Neuron (in vitro differentiated cells): Measurements from ENCODE around the gene KRTAP5-9.
"Not testable (repeated sequence)": the region's sequence is repeated elsewhere in the genome, so short reads cannot be mapped to it uniquely, and the experiment has no call there.

Experiments used
- H2AFZ ChIP-seq: one replicate; pipeline ENCODE4 v1.6.1; 2013; ENCODE audit warnings: low read depth, mild to moderate bottlenecking, inconsistent platforms, low read length, moderate library complexity
- H3K27me3 ChIP-seq: one replicate; pipeline ENCODE4 v1.6.1; 2013; ENCODE audit warnings: low read length; ENCODE audit not compliant: insufficient read depth
- H3K36me3 ChIP-seq: one replicate; pipeline ENCODE4 v1.6.1; 2013; ENCODE audit warnings: low read length; ENCODE audit not compliant: insufficient read depth
- H3K4me1 ChIP-seq: one replicate; pipeline ENCODE4 v1.6.1; 2013; ENCODE audit warnings: low read length; ENCODE audit not compliant: insufficient read depth
- H3K4me3 ChIP-seq: 2 replicates; pipeline ENCODE4 v1.5.1; 2013; ENCODE audit warnings: mild to moderate bottlenecking, low read length, moderate library complexity
- H3K9me3 ChIP-seq: one replicate; pipeline ENCODE4 v1.6.1; 2013; ENCODE audit warnings: low read length

The KRTAP5-9 gene

DNA sequence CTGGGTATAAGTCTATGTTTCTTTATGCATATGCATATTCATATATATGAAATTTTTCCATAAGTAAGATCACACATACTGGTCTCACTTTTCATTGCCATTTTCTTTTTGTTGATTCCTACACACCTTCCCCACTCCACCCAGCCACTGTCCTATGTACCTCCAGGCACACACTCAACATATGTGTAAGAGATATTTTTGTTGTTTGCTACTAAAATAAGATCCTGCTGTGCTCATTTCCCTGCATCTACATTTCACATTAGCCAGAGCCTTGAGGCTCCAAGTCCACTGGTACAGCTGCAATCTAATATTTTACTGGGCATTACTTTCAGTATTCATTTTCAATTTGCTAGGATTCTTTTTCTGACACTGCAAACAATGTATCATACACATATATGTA, 9.0 kb downstream of the KRTAP5-9 start:
- Histone ChIP-seq H3K4me1 (no peaks in the 10 kb centered on the region), H3K27me3 (no peaks in the 10 kb centered on the region), H3K36me3 (no peaks in the 10 kb centered on the region)

DNA sequence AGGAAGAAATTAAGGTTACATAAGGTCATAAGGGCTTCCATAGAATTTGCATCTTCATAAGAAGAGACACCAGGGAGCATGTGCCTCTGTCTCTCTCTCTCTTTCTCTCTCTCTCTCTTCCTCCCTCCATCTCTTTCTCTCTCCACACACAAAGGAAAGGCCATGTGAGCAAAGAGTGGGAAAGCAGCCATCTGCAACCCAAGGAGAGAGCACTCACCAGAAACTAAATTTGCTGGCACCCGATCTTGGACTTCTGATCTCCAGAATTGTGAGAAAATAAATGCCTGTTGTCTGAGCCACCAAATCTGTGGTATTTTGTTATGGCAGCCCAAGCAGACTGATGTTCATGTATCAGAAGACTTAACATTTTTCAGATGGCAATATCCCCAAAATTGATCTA, 10.8 kb downstream of the KRTAP5-9 start:
- H3K4me1 ChIP-seq: no peaks in the 10 kb centered on the region
- no peaks in the 10 kb centered on the region for H3K9me3 ChIP-seq
- H3K36me3 ChIP-seq: no peaks in the 10 kb centered on the region
- no peak overlapping the region for H3K4me3 ChIP-seq
- H3K27me3 ChIP-seq: no peaks in the 10 kb centered on the region
- H2AFZ ChIP-seq: no peak overlapping the region

More for the DNA sequence above, 9.0 kb downstream of the KRTAP5-9 start:
- H3K9me3 ChIP-seq: no peaks in the 10 kb centered on the region
- H2AFZ ChIP-seq: no peak overlapping the region
- H3K4me3 ChIP-seq: no peak overlapping the region

DNA sequence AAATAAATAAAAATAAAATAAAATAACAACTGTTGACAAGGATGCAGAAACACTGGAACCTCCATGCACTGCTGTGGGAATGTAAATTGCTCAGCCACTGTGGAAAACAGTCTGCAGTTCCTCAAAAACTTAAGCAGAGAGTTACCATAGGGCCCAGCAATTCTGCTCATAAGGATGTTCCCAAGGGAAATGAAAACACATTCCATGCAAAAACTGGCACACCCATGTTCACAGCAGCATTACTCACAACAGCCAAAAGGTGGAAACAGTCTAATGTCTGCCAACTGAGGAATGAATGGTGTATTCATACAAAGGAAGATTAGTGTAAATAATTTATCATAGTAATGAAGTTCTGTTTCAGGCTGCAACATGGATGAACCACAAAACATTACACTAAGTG, 13.9 kb downstream of the KRTAP5-9 start:
- Histone ChIP-seq H3K36me3 (no peaks in the 10 kb centered on the region), H3K4me1 (no peaks in the 10 kb centered on the region), H3K27me3 (no peaks in the 10 kb centered on the region), H3K4me3 (no peak overlapping the region), H2AFZ (no peak overlapping the region), H3K9me3 (no peaks in the 10 kb centered on the region)

DNA sequence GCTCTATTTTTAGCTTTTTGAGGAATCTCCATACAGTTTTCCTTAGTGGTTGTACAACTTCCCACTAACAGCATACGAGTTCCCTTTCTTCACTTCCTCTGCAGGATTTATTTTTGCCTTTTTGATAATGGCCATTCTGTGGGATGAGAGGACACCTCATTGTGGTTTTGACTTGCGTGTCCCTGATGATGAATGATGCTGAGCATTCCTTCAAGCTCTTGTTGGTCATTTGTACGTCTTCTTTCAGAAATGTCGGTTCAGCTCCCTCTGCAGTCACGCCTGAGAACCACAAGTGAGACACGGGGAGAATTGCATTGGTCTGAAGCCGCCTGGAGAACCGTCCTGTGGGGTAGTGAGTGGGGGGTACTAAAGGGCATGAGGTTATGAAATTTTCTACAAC, 15.2 kb downstream of the KRTAP5-9 start:
- no peak overlapping the region for H2AFZ ChIP-seq
- no peaks in the 10 kb centered on the region for H3K9me3 ChIP-seq
- H3K36me3 ChIP-seq: no peaks in the 10 kb centered on the region
- H3K27me3 ChIP-seq: no peaks in the 10 kb centered on the region
- H3K4me3 ChIP-seq: no peak overlapping the region
- H3K4me1 ChIP-seq: no peaks in the 10 kb centered on the region

DNA sequence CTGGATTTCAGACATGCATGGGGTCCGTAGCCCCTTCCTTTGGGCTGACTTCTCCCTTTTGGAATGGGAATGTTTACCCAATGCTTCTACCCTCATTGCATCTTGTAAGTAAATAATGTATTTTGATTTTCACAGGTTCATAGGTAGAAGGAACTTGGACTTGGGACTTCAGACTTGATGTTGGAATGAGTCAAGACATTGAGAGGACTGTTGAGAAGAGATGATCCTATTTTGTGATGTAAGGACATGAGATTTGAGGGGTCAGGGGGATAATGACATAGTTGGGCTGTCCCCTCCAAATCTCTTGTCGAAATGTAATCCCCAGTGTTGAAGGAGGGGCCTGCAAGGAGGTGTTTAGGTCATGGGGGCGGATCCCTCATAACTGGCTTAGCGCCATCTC, 16.2 kb downstream of the KRTAP5-9 start:
- H3K36me3 ChIP-seq: no peaks in the 10 kb centered on the region
- H2AFZ ChIP-seq: no peak overlapping the region
- H3K4me1 ChIP-seq: no peaks in the 10 kb centered on the region
- H3K9me3 ChIP-seq: no peaks in the 10 kb centered on the region
- H3K4me3 ChIP-seq: no peak overlapping the region
- H3K27me3 ChIP-seq: no peaks in the 10 kb centered on the region

DNA sequence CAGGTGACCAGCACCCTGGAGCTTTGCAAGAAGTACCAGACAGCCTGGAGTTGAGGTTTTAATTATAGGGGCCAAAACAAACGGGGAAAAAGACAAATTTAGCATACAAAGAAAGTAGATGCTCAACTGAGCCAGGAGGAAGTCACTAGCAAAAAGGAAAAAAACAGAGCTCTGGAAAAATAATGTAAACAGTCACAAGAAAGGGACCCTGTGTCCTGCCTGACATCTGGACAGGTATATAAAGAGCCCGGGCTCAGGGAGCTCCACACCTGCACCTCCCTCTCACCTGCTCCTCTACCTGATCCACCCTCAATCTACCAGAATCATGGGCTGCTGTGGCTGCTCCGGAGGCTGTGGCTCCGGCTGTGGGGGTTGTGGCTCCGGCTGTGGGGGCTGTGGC, 17.0 kb downstream of the KRTAP5-9 start, which contains the start of gene KRTAP5-10:
Gene KRTAP5-10 (plus strand): TSS at position 301 of the 400 bp plus-strand sequence. CDS start 25 bp downstream, at position 326.
- Histone ChIP-seq H3K27me3 (no peaks in the 10 kb centered on the region), H2AFZ (no peak within 1 kb of the TSS), H3K9me3 (no peaks in the 10 kb centered on the region), H3K36me3 (no peaks in the 10 kb centered on the region), H3K4me3 (no peak within 1 kb of the TSS), H3K4me1 (no peaks in the 10 kb centered on the region)

DNA sequence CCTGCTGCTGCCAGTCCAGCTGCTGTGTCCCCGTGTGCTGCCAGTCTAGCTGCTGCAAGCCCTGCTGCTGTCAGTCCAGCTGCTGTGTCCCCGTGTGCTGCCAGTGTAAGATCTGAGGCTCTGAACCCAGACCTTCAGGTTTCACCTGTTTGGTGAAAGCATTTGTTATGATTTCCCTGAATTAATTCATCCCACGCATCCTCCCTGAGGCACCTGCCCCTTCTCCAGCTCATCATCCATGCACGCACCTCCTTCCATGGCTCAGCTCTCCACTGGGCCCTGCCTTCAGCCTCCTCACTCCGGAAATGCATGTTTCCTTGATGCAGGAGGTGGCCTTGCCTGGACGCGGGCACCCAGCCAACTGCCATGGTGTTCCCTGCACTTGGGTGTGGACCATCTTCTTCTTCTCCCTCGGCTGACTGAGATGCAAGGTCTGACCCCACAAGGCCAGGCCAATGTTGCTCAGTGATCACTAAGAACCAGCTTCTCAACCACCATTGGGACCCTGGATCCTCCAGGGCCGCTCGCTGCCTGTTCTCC, 17.9 kb downstream of the KRTAP5-9 start:
- no peaks in the 10 kb centered on the region for H3K36me3 ChIP-seq
- no peaks in the 10 kb centered on the region for H3K27me3 ChIP-seq
- no peaks in the 10 kb centered on the region for H3K9me3 ChIP-seq
- no peak overlapping the region for H3K4me3 ChIP-seq
- no peaks in the 10 kb centered on the region for H3K4me1 ChIP-seq
- no peak overlapping the region for H2AFZ ChIP-seq

DNA sequence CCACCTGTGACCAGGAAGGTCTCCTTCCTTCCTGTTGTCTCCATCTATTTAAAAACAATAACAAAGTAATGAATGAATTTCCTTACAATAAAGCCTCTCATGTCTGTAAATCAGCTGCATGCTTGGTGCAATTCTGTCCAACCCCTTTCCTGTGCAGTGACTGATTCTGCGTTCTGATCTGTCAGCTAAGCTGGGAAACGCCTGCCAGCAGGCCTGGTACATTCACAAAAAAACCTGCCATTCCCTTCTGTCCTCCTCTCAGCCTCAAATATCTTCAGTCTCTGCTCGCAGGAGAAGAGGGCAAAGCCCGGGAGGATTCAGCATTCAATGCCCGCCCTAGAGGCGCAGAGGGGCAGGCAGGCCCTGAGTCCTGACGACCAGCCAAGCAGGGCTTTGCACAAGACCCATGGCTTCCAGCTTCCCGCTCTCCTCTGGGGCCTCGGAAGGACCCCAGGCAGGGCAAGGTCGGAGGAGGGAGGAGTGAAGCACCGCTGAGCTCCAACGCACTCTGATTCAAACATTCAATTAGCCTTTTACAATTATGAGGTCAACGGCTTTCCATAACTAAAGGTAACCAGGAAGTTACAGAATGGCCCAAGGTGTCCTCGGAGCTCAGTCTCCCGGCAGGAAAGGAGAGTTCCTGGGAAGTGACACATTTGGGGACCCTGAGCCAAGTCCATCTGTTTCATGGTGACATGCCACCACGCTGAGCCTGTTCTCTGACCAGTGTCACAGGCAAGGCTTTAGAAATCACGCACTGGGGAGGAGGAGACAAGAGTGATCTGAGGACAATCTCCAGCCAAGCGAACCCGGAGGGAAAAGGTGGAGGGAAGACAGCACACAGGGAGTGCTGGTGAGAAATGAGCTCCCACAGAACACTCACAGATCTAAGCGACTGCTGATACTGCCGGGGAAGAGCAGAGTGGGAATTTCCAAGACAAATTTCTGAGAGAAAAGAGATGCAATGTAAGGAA, 18.7 kb downstream of the KRTAP5-9 start:
- H3K9me3 ChIP-seq, H2AFZ ChIP-seq, H3K27me3 ChIP-seq, H3K4me3 ChIP-seq, H3K36me3 ChIP-seq, H3K4me1 ChIP-seq: not testable (repeated sequence)

DNA sequence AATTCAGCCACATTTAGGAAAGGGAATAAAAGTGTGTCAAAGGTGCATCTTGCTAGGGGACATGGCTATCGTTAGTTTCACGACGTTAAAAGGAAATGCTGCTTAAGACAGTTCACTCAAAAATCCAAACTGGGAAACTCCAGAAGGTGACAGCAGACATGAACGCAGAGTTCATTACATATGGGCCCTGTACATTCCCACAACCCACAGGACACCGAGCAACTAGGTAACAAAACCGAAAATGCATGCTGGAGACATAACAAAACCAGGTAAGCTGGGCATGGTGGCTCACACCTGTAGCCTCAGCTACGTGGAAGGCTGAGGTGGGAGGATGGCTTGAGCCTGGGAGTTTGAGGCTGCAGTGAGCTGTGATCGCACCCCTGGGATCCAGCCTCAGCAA, 19.4 kb downstream of the KRTAP5-9 start:
- not testable (repeated sequence) for H3K4me3 ChIP-seq, H2AFZ ChIP-seq, H3K9me3 ChIP-seq, H3K4me1 ChIP-seq, H3K27me3 ChIP-seq, H3K36me3 ChIP-seq

DNA sequence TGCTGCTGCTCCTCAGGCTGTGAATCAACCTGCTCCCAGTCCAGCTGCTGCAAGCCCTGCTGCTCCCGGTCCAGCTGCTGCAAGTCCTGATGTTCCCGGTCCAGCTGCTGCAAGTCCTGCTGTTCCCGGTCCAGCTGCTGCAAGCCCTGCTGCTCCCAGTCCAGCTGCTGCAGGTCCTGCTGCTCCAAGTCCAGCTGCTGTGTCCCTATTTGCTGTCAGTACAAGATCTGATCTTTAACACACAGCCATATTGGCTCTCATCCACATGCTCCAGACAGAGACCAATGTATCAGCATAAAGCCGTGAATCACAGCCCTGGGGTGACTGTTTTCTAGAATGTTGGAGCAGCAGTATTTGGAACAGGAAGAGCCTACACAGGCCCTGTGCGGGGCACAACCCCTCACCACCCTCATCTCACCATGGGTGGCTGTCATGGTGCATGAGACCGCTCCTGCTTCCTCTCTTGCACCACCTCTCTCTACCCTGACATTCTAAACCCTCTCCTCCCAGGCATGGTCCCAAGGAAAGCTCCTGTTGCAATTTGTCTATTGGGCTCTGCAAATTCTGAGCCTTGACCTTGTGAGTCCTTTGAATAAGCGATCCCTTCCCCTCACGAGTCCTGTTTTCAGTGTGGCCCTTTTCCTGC, 20.6 kb downstream of the KRTAP5-9 start:
- H3K36me3 ChIP-seq: no peaks in the 10 kb centered on the region

DNA sequence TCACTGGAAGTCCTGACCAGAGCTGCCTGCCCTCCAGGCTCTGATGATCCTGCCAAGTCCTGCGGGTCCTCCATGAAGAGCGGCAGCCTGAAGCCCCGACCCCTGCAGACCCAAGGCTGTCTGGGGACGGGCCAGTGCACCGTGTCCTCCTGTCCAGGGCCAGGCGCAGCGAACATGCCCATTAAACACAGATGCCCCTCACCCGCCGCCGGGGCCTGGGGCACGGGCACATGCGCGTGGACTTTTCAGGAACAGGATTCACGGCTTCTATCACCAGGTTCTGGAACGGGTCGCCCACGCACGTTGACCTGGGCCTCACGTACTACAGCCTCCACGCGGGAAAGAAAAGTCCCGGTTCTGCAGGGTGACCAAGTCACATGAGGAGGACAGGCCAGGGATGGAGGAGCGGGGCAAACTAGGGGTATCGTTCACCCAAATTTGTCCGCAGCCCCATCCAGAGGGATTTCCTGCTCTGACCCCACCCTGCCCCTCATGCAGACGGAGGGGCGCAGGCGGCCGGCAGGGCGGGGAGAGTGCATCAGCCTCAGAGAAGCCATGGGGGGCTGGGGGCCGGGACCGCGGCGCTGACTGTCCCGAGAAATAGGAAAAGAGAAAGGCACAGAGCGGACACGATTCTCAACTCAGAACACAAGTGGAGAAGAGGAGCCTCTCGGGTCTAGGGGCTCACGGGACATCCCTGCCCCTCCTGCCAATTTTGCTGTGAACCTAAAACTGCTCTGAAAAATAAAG, 23.1 kb downstream of the KRTAP5-9 start:
- not testable (repeated sequence) for H3K27me3 ChIP-seq, H3K4me1 ChIP-seq

More for the DNA sequence above, 20.6 kb downstream of the KRTAP5-9 start:
- no peak overlapping the region for H2AFZ ChIP-seq
- no peaks in the 10 kb centered on the region for H3K9me3 ChIP-seq
- H3K4me1 ChIP-seq: no peaks in the 10 kb centered on the region
- no peaks in the 10 kb centered on the region for H3K27me3 ChIP-seq
- no peak overlapping the region for H3K4me3 ChIP-seq

DNA sequence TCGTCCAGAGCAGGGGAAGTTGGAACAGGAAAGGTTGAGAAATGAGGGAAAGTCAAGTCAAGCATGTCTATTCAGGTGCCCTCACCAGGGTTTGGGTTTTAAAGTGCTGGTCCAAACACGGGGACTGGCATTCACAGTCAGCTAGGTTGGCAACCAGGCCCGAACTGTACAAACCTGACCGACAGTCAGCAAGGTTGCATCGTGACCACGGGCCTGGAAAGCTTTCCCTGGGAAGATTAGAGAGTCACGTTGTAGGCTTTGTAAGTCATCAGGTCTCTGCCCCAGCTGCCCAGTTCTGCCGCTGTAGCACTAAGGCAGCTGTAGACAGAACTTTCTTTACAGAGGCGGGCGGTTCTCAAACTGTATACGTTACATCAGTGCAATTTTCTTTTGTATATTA, 24.6 kb downstream of the KRTAP5-9 start:
- Histone ChIP-seq H3K4me3 (no peak overlapping the region), H3K36me3 (no peaks in the 10 kb centered on the region), H2AFZ (no peak overlapping the region), H3K9me3 (no peaks in the 10 kb centered on the region), H3K27me3 (no peaks in the 10 kb centered on the region), H3K4me1 (no peaks in the 10 kb centered on the region)

More for the DNA sequence above, 23.1 kb downstream of the KRTAP5-9 start:
- H3K4me3 ChIP-seq, H3K9me3 ChIP-seq, H3K36me3 ChIP-seq, H2AFZ ChIP-seq: not testable (repeated sequence)

DNA sequence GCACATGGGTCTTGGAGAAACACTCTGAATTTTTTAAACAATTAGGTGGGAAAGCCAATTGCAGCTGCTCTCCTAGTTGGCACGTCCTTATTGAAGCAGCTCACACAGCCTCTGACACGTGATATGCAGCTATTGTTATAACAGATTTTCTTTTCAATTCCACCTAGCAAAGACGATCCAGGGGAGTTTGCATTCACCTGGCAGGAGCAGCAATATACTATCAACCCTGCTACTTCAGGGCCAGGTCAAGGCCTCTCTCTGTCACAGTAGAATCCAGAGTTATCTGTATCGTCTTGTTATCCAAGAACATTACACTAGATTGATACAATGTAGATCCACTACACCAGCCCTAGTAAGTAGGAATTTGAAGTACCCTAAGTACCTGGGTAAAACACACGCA, 26.2 kb downstream of the KRTAP5-9 start:
- H3K9me3 ChIP-seq: no peaks in the 10 kb centered on the region
- no peaks in the 10 kb centered on the region for H3K27me3 ChIP-seq
- H3K36me3 ChIP-seq: no peaks in the 10 kb centered on the region
- H3K4me1 ChIP-seq: no peaks in the 10 kb centered on the region
- H2AFZ ChIP-seq: no peak overlapping the region
- no peak overlapping the region for H3K4me3 ChIP-seq
